ENCODE measurements around the gene LCOR. TPM values are rescaled to one million over a fixed set of nuclear protein-coding genes. Genes with fewer than 3 reads are reported as not detected.

The LCOR gene
- total RNA-seq, 1 experiment from 2014 or later: 42.1 TPM

DNA sequence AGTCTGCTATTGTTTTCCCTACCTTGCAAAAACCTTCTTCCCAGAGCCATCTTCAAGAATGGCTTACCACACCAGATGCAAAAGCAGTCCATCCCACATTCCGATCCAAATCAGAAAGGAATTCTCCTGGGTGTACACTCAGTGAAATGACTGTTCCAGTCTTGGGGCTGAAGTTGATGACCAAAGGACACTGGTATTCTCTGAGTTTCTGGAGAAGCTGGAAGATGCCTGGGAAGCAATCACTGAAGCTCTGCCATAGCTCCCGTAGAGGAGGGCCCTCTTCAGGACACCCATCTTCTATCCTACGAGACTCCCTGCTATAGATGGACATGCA, 155.7 kb downstream of the LCOR start:
- WGBS (ENCODE audit: extremely low coverage, insufficient read length, low lambda C conversion rate): no CpG with 5 or more reads among the region's 3 CpGs
- Histone ChIP-seq H3K79me2 (ENCODE audit: insufficient read depth, low read length) (no peaks in the 10 kb centered on the region), H2BK12ac (ENCODE audit: insufficient read length, low read depth, low read length) (no peak overlapping the region), H3K4me1 (ENCODE audit: insufficient read depth, low read length) (no peaks in the 10 kb centered on the region; the same call in 1 of the 2 replicates), H3K27ac (ENCODE audit: insufficient read length, low read depth, low read length) (no peak overlapping the region), H2AFZ (ENCODE audit: low read length) (no peak overlapping the region), H3T11ph (ENCODE audit: low read length) (no peak overlapping the region), H2BK15ac (ENCODE audit: low read depth, low read length) (no peak overlapping the region), H3K23me2 (ENCODE audit: insufficient read length, low read depth, low read length, poor library complexity, severe bottlenecking) (no peaks in the 10 kb centered on the region), H2AK5ac (ENCODE audit: insufficient read length, low read length) (no peak overlapping the region), H4K91ac (ENCODE audit: insufficient read length, low read depth, low read length) (no peak overlapping the region), H4K8ac (replicated peaks; ENCODE audit: insufficient read length, low read depth, low read length) (no peak overlapping the region), H3K4ac (ENCODE audit: low read depth, low read length) (no peak overlapping the region), H2BK5ac (ENCODE audit: insufficient read length, low read length) (no peak overlapping the region), H3K56ac (ENCODE audit: insufficient read length, low read depth, low read length) (no peak overlapping the region), H3K23ac (ENCODE audit: insufficient read length, low read depth, low read length) (no peak overlapping the region), H3K9me3 (ENCODE audit: control insufficient read depth, low read depth, low read length) (no peaks in the 10 kb centered on the region), H4K5ac (ENCODE audit: insufficient read length, low read depth, low read length) (no peak overlapping the region), H3K27me3 (ENCODE audit: insufficient read depth, low read length) (no peaks in the 10 kb centered on the region), H3K9ac (ENCODE audit: extremely low read depth, insufficient read length, low read length) (no peak overlapping the region), H4K20me1 (ENCODE audit: control insufficient read depth, insufficient read depth, insufficient read length) (no peaks in the 10 kb centered on the region), H2BK20ac (ENCODE audit: low read depth, low read length, poor library complexity, severe bottlenecking) (no peak overlapping the region), H3K79me1 (ENCODE audit: insufficient read depth, low read depth, low read length, poor library complexity, severe bottlenecking) (no peaks in the 10 kb centered on the region), H2BK120ac (ENCODE audit: low read depth, low read length, poor library complexity, severe bottlenecking) (no peak overlapping the region), H3K4me2 (ENCODE audit: insufficient read depth, insufficient read length, low read length) (no peak overlapping the region), H3K18ac (ENCODE audit: insufficient read length, low read depth, low read length) (no peak overlapping the region), H3K14ac (ENCODE audit: insufficient read depth, low read length) (no peak overlapping the region)
- Mint-ChIP-seq H3K4me1 (peaks cover 34 to 50% of the 10 kb centered on the region in 2 experiments), H3K27me3 (ENCODE audit: low read depth) (no peaks in the 10 kb centered on the region), H3K27ac (no peak overlapping the region), H3K36me3 (ENCODE audit: insufficient read depth in 1 of 3, low read depth in 3 of 3) (peaks cover 2 to 4% (median 2%) of the 10 kb centered on the region in 3 experiments; a peak in 4 of 7 replicates), H3K9me3 (no peaks in the 10 kb centered on the region), H3K4me3 (no peak overlapping the region)
- DNase-seq: no peak
- TF ChIP-seq, protein P1, sequence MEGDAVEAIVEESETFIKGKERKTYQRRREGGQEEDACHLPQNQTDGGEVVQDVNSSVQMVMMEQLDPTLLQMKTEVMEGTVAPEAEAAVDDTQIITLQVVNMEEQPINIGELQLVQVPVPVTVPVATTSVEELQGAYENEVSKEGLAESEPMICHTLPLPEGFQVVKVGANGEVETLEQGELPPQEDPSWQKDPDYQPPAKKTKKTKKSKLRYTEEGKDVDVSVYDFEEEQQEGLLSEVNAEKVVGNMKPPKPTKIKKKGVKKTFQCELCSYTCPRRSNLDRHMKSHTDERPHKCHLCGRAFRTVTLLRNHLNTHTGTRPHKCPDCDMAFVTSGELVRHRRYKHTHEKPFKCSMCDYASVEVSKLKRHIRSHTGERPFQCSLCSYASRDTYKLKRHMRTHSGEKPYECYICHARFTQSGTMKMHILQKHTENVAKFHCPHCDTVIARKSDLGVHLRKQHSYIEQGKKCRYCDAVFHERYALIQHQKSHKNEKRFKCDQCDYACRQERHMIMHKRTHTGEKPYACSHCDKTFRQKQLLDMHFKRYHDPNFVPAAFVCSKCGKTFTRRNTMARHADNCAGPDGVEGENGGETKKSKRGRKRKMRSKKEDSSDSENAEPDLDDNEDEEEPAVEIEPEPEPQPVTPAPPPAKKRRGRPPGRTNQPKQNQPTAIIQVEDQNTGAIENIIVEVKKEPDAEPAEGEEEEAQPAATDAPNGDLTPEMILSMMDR (conservative IDR thresholded peaks at IDR 0.05): no peak

All from H9 (cell line).